ENCODE results near the gene TMOD2.
A peak's percentile ranks its signal among the peaks of the same experiment; 100 is the strongest.

Gene TMOD2

DNA sequence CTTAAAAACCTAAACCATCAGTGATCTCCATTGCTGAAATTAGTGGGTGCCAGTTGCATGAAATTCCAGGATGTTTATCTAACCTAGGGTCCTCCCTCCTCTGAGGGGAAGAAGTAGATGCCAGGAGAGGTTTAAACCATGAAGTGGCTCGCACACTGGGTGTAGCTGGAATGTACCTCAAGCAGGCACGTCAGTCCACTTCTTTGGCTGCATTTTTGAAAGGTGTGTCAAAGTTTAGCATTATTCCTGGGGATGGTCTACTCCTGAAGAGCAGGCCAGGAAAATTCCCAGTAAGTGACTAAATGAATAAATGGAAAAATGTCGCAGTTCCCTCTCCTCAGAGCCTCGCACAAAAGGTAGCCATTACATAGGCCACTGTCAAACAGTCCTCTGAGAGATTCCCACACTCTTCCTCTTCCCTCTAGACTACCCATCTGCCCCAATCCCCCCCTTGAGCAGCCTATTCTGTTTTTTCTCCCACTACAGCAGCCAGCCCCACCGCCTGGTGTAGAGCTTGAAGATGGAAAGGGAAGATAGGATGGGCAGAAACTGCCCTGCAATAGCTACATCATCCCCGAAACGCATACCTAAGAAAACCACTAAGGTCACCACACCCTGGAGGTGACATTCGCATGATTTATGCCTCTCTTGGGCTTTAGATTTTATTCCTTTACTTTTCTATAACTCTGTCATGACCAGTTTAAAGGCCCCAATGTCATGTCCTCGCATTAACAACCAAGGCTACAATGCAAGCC is 77.4 kb downstream of the TMOD2 start:
- DNase-seq, result no peak

- peak; percentile 70 for DNase-seq
These were observed 78.2 kb downstream of the TMOD2 start, which contains the start of gene TMOD3 for GRCh38 chr15:51829376-51830275. TSS of gene TMOD3 (plus strand) at chr15:51829653. CDS start at chr15:51862885, 33,232 bp downstream.

GRCh38 chr15:51830276-51830806 is 78.9 kb downstream of the TMOD2 start:
- DNase-seq, result no peak

DNA sequence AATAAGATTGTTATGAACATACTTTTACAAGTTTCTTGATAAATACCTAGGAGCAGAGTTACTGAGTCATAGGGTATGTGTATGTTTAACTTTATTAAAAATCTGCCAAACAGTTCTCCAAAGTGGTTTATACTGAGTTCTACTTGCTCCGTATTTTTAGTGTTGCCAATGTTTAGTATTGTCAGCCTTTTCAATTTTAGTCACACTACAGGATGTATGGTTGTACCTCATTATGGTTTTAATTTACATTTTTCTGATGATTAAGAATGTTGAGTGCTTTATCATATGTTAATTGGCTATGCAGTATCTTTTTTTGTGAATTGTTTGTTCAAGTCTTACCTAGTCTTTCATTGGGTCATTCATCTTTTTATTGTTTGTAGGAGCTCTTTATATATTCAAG is 82.4 kb downstream of the TMOD2 start:
- DNase-seq, result no peak

DNA sequence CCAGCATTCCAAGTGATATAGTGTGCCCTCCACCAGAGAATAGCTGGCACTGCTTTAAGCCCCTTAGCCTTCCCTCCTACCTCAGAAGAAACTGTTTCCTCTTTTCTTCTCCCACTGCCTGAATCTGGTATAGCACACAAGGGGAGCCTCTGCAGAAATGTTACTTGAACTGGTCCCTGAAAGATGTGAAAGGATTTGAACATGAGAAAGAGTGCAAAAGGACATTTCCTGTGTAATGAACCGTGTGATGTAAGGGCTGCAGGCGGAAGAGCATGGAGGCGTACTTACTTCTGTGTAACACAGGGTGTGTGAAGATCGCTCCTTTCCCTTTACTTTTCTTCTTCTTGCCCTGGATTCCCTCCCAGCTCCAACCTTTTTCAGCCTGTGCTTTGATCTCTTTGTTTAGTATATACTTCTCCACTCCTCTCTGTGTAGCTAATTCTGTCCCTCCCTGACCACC is 86.4 kb downstream of the TMOD2 start:
- no peak for DNase-seq

GRCh38 chr15:51838270-51838669 is 86.9 kb downstream of the TMOD2 start:
- DNase-seq, result no peak

DNA sequence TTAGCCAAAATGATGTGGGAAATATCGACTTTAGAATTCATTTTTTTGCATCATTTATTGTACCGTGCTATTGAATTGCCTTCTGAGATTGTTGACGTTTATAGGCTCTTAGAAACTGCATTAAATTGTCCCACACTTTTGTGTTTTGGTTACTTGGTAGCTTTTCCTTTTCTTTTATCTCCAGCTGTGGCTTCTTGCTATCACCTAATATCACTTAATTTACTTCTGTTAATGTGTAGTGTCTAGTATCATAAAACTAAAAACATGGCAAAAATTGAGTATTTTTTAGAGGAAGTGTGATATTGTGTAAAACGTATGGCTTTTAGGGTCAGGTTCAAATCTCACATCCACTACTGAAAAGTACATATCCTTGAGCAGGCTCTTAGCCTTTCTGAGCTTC is 89.3 kb downstream of the TMOD2 start:
- no peak for DNase-seq

- DNase-seq, result no peak
These were observed 90.1 kb downstream of the TMOD2 start for GRCh38 chr15:51841406-51842040.

DNA sequence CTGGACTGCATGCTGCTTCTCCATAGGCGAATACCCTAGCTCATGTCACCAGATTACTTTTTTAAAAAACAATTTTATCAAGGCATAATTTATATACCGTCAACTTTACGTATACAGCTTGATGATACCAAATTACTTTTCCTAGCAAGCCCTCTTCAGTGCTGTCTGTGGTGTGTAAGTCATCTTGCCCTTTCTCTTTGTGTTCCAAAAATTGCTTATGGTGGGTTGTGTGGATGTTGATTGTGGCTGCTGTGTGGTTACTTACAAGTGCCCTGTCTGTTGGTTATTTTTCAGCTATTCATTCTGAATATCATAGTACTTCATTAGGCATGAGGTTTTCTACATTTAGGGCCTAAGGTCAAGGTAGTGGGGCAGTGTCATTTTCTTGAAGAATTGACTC is 90.9 kb downstream of the TMOD2 start:
- DNase-seq, result no peak

GRCh38 chr15:51842852-51843737 is 91.7 kb downstream of the TMOD2 start:
- DNase-seq, result no peak

DNA sequence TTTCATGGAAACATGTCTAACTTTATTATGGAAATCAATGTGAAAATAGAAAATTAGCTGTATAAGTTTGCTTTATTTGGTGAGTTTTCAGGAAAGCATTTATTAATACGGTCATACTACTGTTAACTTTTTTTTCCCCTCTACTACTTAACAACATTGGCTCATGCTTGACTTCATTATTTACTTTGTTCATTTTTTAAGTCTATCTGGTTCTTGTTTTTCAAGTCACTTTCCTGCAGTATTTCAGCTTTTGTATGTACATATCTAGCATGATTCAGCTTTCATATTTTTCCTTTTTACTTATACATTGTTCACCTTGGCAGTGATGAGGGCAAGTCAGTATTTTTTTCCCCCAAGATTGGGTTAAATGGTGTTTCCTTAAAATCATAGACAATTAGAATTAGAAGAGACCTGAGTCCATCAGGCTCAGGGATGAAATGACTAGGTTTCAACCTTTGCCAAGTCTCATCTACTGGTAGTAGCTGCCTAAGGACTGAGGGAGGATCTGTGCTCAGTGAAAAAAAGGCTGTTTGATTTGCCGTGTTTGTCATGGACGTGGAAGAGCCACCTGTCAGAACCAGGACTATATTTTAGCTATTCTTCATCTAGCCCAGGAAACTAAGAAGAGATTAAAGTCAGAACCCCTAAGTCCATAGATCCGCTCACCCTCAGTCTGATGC is 93.5 kb downstream of the TMOD2 start:
- DNase-seq, result no peak

- DNase-seq, result no peak
These were observed 94.7 kb downstream of the TMOD2 start for GRCh38 chr15:51846066-51846462.

- no peak for DNase-seq
These were observed 95.2 kb downstream of the TMOD2 start for GRCh38 chr15:51846463-51847230.

GRCh38 chr15:51848811-51849210 is 97.4 kb downstream of the TMOD2 start:
- no peak for DNase-seq

- DNase-seq, result no peak
These were observed 98.5 kb downstream of the TMOD2 start for GRCh38 chr15:51849860-51850259.

DNA sequence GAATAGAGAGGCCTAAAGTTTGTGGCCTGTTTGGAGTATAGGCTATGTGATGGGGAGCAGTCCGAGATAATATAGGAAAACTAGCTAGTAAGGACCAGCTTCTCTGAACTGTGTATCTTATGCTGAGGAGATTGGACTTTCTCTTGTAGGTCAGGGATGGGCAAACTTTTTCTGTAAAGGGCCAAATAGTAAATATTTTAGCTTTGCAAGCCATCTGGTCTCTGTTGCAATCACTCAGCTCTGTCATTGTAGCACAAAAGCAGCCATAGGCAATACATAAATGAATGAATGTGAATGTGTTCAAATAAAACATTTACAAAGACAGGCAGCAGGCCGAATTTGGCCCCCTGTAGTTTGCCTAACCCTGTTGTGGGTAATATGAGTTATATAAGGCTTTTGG is 102.6 kb downstream of the TMOD2 start:
- no peak for DNase-seq

DNA sequence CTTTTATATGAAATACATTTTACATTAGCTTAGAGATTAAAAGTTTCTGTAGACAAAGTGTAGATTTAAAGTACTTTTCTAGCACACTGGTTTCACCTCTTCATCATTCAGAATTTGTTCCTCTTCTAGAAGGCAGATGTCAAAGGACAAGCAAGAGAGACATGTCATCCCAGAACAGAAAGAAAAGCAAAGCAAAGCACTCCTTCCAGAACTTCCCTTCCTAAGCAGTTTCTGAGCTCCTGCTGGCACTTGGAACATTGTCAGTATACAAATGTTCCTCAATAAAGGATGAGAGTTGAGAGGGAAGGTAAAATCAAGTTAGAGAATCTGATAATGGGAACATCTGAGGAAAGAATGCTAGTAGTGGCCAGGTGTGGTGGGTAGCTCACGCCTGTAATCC is 104.2 kb downstream of the TMOD2 start:
- no peak for DNase-seq

DNA sequence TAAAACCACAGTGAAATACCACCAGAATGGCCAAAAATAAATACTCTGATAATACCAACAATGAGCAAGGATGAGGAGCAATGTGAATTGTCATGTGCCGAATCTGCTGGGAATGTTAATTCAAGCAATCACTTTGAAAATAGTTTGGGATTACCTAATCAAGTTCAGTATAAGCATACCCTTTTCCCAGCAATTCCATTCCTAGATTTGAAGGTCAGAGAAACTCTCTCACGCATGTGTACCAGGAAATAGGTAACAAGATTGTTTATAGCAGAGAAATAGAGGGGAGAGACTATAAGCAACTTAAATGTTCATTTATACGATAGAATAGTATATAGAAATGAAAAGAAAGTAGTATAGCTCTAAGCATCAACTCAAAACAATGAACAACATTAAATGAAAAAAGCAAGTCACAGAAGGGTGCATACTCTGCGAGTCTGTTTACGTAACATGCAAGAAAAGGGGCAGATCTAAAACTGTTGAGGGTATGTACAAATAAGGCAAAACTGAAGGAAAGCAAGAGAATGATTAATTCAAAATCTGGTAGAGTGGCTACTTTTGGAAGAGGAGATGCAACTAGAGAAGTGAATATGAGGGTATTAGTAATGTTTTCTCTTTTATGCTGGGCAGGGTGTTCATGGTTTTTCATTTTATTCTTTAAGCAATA is 105.5 kb downstream of the TMOD2 start:
- no peak for DNase-seq

- DNase-seq, result no peak
These were observed 110.4 kb downstream of the TMOD2 start for GRCh38 chr15:51861557-51862359.
